ENCODE measurements around the gene SPRR1B. TPM values are rescaled to one million over a fixed set of nuclear protein-coding genes. Genes with fewer than 3 reads are reported as not detected.

Gene SPRR1B
- total and polyA plus RNA-seq, 4 donors: not detected

GRCh38 chr1:153058826-153059784, 28.1 kb downstream of the SPRR1B start:
- Histone ChIP-seq H3K27ac (ENCODE audit: low read depth in 1 of 2, low read length in 2 of 2) (no peak overlapping the region), H3K27me3 (ENCODE audit: control insufficient read depth in 4 of 4, insufficient read depth in 4 of 4, low read length in 3 of 4) (peaks cover 0 to 5% (median 0%) of the 10 kb centered on the region in 4 donors), H3K9ac (ENCODE audit: low read depth in 1 of 2, low read length in 2 of 2) (no peak overlapping the region), H3K4me3 (ENCODE audit: low read depth in 1 of 3, low read length in 3 of 3) (no peak overlapping the region), H3K36me3 (ENCODE audit: control insufficient read depth in 4 of 4, insufficient read depth in 3 of 4, low read depth in 1 of 4, low read length in 3 of 4) (no peaks in the 10 kb centered on the region), H3K9me3 (ENCODE audit: control insufficient read depth in 4 of 4, low read length in 3 of 4) (no peaks in the 10 kb centered on the region), H3K4me1 (ENCODE audit: control insufficient read depth in 4 of 4, insufficient read depth in 4 of 4, low read length in 3 of 4) (no peaks in the 10 kb centered on the region)
- TF ChIP-seq MAX (IDR thresholded peaks at IDR 0.05) (no peak), NR2F2 (IDR thresholded peaks at IDR 0.05) (no peak), CTCF (IDR thresholded peaks at IDR 0.05; ENCODE audit: low read depth, low read length, missing input control) (no peak), RAD21 (IDR thresholded peaks at IDR 0.05) (no peak), RXRA (IDR thresholded peaks at IDR 0.05) (no peak), ATF3 (IDR thresholded peaks at IDR 0.05) (no peak), TAF1 (conservative IDR thresholded peaks at IDR 0.05) (no peak), SP1 (IDR thresholded peaks at IDR 0.05) (no peak), GABPA (IDR thresholded peaks at IDR 0.05 in 1 of 2, conservative IDR thresholded peaks at IDR 0.05 in 1 of 2) (no peak), EGR1 (IDR thresholded peaks at IDR 0.05; ENCODE audit: low read depth in 2 of 2) (no peak), ZBTB33 (IDR thresholded peaks at IDR 0.05) (no peak), JUND (IDR thresholded peaks at IDR 0.05) (no peak), HNF4A (conservative IDR thresholded peaks at IDR 0.05) (no peak), REST (IDR thresholded peaks at IDR 0.05) (no peak), YY1 (IDR thresholded peaks at IDR 0.05) (no peak), HNF4G (IDR thresholded peaks at IDR 0.05) (no peak), FOXA1 (IDR thresholded peaks at IDR 0.05) (no peak)
- 67% methylated on average over 6 of the region's 6 CpGs for WGBS
- no peak for DNase-seq (ENCODE audit: low spot score)
